K562 (cell line): ENCODE measurements around the gene NDUFS5. TPM values are rescaled to one million over a fixed set of nuclear protein-coding genes. Genes with fewer than 3 reads are reported as not detected.

Experiments used
- ATAC-seq: fragments of 200-7000 bp; cut with Tn5 transposase; 3 replicates; pipeline ENCODE4 v1.9.1; 2020; ENCODE audit warnings: moderate library complexity
- BruUV-seq: library from RNA; stranded (reverse); fragments of 400-500 nt; replicated peaks from 2 replicates; lab custom pipeline; 2021; lab: Mats Ljungman, UMichigan
- CTCF ChIA-PET: fragments of 300-600 bp; formaldehyde crosslinking; extraction: SDS; loops from one replicate; lab custom pipeline; 2021; ENCODE audit warnings: low intra/inter-chr PET ratio; lab: Yijun Ruan, JAX
- POLR2A ChIA-PET: fragments of 300-600, 350-650 bp; sonication (Branson Sonifier 250); formaldehyde crosslinking; extraction: SDS; loops from one replicate; lab custom pipeline; 2021; ENCODE audit warnings: antibody characterized with exemption, inconsistent platforms; lab: Yijun Ruan, JAX
- DNase-seq, 4 experiments: peaks; one replicate each; pipeline versions ENCODE4 v3.0.0 to v3.0.0-alpha.2; 2011 to 2018; ENCODE audit warnings: low spot score in 3 of 4, mixed read lengths in 3 of 4; ENCODE audit errors: extremely low read depth in 1 of 4
- FAIRE-seq: peaks from 2 replicates; lab custom pipeline; 2011; peaks lifted over from hg19 to GRCh38; lab: Jason Lieb, UNC
- H2AFZ ChIP-seq: 2 replicates; pipeline ENCODE4 v1.6.0; 2011; ENCODE audit warnings: low read depth, low read length, control low read depth, inconsistent platforms
- H3K27ac ChIP-seq: fragments of 200-600 bp; 3 replicates; pipeline ENCODE4 v1.8.0; 2011; ENCODE audit warnings: low read depth, mild to moderate bottlenecking, control low read depth, inconsistent platforms, low read length, moderate library complexity, mixed read lengths; ENCODE audit errors: extremely low read depth
- H3K27me3 ChIP-seq, 2 experiments: fragments of 300-600 bp in 1 of 2; 2 replicates in 1 of 2; 3 replicates in 1 of 2; pipeline versions ENCODE4 v1.6.0 to v1.8.0; 2011; ENCODE audit warnings: inconsistent platforms in 2 of 2, low read length in 2 of 2, mild to moderate bottlenecking in 1 of 2, mixed read lengths in 1 of 2, moderate library complexity in 1 of 2; ENCODE audit not compliant: control insufficient read depth in 2 of 2, insufficient read depth in 2 of 2
- H3K36me3 ChIP-seq: fragments of 300-600 bp; 3 replicates; pipeline ENCODE4 v1.8.0; 2011; ENCODE audit warnings: mild to moderate bottlenecking, low read length, inconsistent platforms; ENCODE audit not compliant: control insufficient read depth, insufficient read depth
- H3K4me1 ChIP-seq, 2 experiments: fragments of 200-600 bp in 1 of 2; replicated peaks in 1 of 2; 2 replicates in 1 of 2; 3 replicates in 1 of 2; pipeline versions ENCODE4 v1.5.1 to v1.8.0; 2011; ENCODE audit warnings: inconsistent platforms in 2 of 2, low read length in 2 of 2, mild to moderate bottlenecking in 1 of 2, mixed read lengths in 1 of 2, moderate library complexity in 1 of 2; ENCODE audit not compliant: control insufficient read depth in 2 of 2, insufficient read depth in 2 of 2
- H3K4me2 ChIP-seq: 2 replicates; pipeline ENCODE4 v1.6.1; 2011; ENCODE audit warnings: low read length, control low read depth, inconsistent platforms, mixed read lengths; ENCODE audit not compliant: insufficient read depth
- H3K4me3 ChIP-seq: fragments of 200-600 bp; sonication (generic), shearing (Covaris generic); 2 replicates; pipeline ENCODE4 v1.5.1; 2016; ENCODE audit warnings: control low read depth, inconsistent platforms
- H3K79me2 ChIP-seq: fragments of 200-600 bp; 3 replicates; pipeline ENCODE4 v1.8.0; 2011; ENCODE audit warnings: low read length, inconsistent platforms; ENCODE audit not compliant: control insufficient read depth, insufficient read depth
- H3K9ac ChIP-seq, 2 experiments: 2 replicates each; pipeline versions ENCODE4 v1.6.0 to v1.6.1; 2011; ENCODE audit warnings: low read depth in 2 of 2, low read length in 2 of 2, control low read depth in 1 of 2, inconsistent platforms in 1 of 2, mild to moderate bottlenecking in 1 of 2, mixed read lengths in 1 of 2; ENCODE audit not compliant: insufficient read depth in 1 of 2
- H3K9me1 ChIP-seq: one replicate; pipeline ENCODE4 v1.6.0; 2011; ENCODE audit warnings: inconsistent platforms, mild to moderate bottlenecking, low read length, moderate library complexity; ENCODE audit not compliant: control insufficient read depth, insufficient read depth
- H3K9me3 ChIP-seq: replicated peaks from 2 replicates; pipeline ENCODE4 v1.5.1; 2011; ENCODE audit warnings: low read depth, low read length, inconsistent platforms; ENCODE audit not compliant: control insufficient read depth, insufficient read depth
- H4K20me1 ChIP-seq: replicated peaks from 2 replicates; pipeline ENCODE4 v1.6.1; 2011; ENCODE audit warnings: low read length, inconsistent platforms, mixed read lengths; ENCODE audit not compliant: control insufficient read depth, insufficient read depth
- BRF2 ChIP-seq: IDR thresholded peaks from 3 replicates; pipeline ENCODE4 v1.6.1; 2011; ENCODE audit warnings: borderline replicate concordance, mild to moderate bottlenecking; ENCODE audit not compliant: insufficient read length, insufficient read depth
- CC2D1A ChIP-seq: fragments of 450-650 bp; IDR thresholded peaks from 2 replicates; pipeline ENCODE4 v1.6.1; 2017; ENCODE audit warnings: mild to moderate bottlenecking
- FOXJ2 ChIP-seq: fragments of 200-800 bp; sonication (Bioruptor generic); IDR thresholded peaks from 2 replicates; pipeline ENCODE4 v1.6.1; 2016; ENCODE audit warnings: missing genetic modification characterization, missing compliant biosample characterization
- HMBOX1 ChIP-seq: sonication (generic); IDR thresholded peaks from 2 replicates; pipeline ENCODE4 v1.6.1; 2016
- KLF1 ChIP-seq: fragments of 450-650 bp; IDR thresholded peaks from 2 replicates; pipeline ENCODE4 v1.6.1; 2016; ENCODE audit warnings: missing genetic modification characterization, missing compliant biosample characterization
- MTA3 ChIP-seq: fragments of 450-650 bp; formaldehyde crosslinking; IDR thresholded peaks from 2 replicates; pipeline ENCODE4 v1.6.1; 2017; ENCODE audit warnings: mild to moderate bottlenecking, borderline replicate concordance
- NFRKB ChIP-seq: fragments of 450-650 bp; IDR thresholded peaks from 2 replicates; pipeline ENCODE4 v1.6.1; 2016; ENCODE audit warnings: low read depth
- NUFIP1 ChIP-seq: fragments of 450-650 bp; IDR thresholded peaks from 2 replicates; pipeline ENCODE4 v1.6.1; 2018; ENCODE audit not compliant: partially characterized antibody
- PHB2 ChIP-seq: fragments of 450-650 bp; IDR thresholded peaks from 2 replicates; pipeline ENCODE4 v1.6.1; 2017; ENCODE audit warnings: low read depth
- POLR2A ChIP-seq: fragments of 450-650 bp; conservative IDR thresholded peaks from 2 replicates; pipeline ENCODE4 v1.6.1; 2016
- RBM14 ChIP-seq: fragments of 200-400 bp; formaldehyde crosslinking; IDR thresholded peaks from 2 replicates; pipeline ENCODE4 v1.6.1; 2018; ENCODE audit warnings: low read depth, mild to moderate bottlenecking, low read length, moderate library complexity, borderline replicate concordance; ENCODE audit not compliant: insufficient read depth
- ZNF398 ChIP-seq: fragments of 250-450 bp; sonication (Bioruptor Pico); IDR thresholded peaks from 2 replicates; pipeline ENCODE4 v1.8.0; 2021; ENCODE audit warnings: moderate library complexity, mild to moderate bottlenecking, inconsistent platforms
- WGBS: fragments of 100-300 bp; shearing (Covaris generic); methylation state at CpG from one replicate; pipeline ENCODE4 v1.1.6; 2016; ENCODE audit warnings: low coverage, mixed read lengths; ENCODE audit not compliant: insufficient coverage; ENCODE audit errors: missing lambda C conversion rate; 5-methylcytosine and 5-hydroxymethylcytosine counted together
- in situ Hi-C: fragments of 300-500 bp; cut with MboI; formaldehyde crosslinking; loops from 4 replicates; pipeline ENCODE4 v1.15.0; 2018; ENCODE audit warnings: inconsistent platforms, mixed read lengths
- intact Hi-C: fragments of 100-400 bp; cut with micrococcal nuclease; formaldehyde crosslinking; loops from 2 replicates; pipeline ENCODE4 v1.14.2; 2022
- polyA plus RNA-seq, 8 experiments: library from polyadenylated mRNA; depleted of rRNA in 4 of 8; stranded (reverse) in 5 of 8; unstranded in 3 of 8; fragments of >200 nt; fragmentation: Nextera tagmentation in 2 of 8; fragmentation: Illumina TruSeq in 1 of 8; extraction: Ambion mirVana in 2 of 8; extraction: Trizol in 1 of 8; gene quantifications; 2 replicates each; pipeline versions ENCODE4 v1.2.1 to v1.2.3, GENCODE V29; 2011 to 2014; ENCODE audit warnings: inconsistent platforms in 1 of 8, missing spikeins in 1 of 8
- total RNA-seq, 7 experiments: library from RNA; depleted of rRNA in 6 of 7; stranded (reverse); fragments of >200 nt in 6 of 7; fragmentation: Illumina TruSeq in 2 of 7; extraction: Trizol in 2 of 7; gene quantifications; 2 replicates each; pipeline versions ENCODE4 v1.2.1 to v1.2.3, GENCODE V29; 2011 to 2021; ENCODE audit warnings: low replicate concordance in 1 of 7

Gene NDUFS5
- total and polyA plus RNA-seq, 9 of the 15 experiments (the other 6 are each of a cell fraction or from before 2014, with no cell fraction given) = 499 to 2,737 (median 1,281) TPM

- ChIA-PET POLR2A (interaction anchor here (1.1 kb wide), 1 partner anchor 16 kb away, joined by 5 read pairs; no protein-coding TSS in a partner anchor), CTCF (no interaction called here)
- no peaks in the 10 kb centered on the region for H3K27me3 ChIP-seq
- H3K36me3 ChIP-seq = no peaks in the 10 kb centered on the region
- no peaks in the 10 kb centered on the region for H3K79me2 ChIP-seq
- H3K4me1 ChIP-seq = peaks cover 0 to 7% of the 10 kb centered on the region in 2 experiments; a peak in 2 of 5 replicates
- H3K4me3 ChIP-seq = no peak overlapping the region
- TF ChIP-seq HMBOX1 (no peak), BRF2 (no peak), RBM14 (no peak), MTA3 (no peak), KLF1 (tag) (no peak), POLR2A (no peak), PHB2 (no peak), ZNF398 (CRISPR knock-in tag) (no peak), FOXJ2 (tag) (no peak), NFRKB (no peak), CC2D1A (no peak), NUFIP1 (no peak)
- FAIRE-seq (no peak), ATAC-seq (no peak), DNase-seq (no peak)
- H2AFZ ChIP-seq = peak overlapping the region; percentile 88
- no peaks in the 10 kb centered on the region for H3K9me3 ChIP-seq
- H4K20me1 ChIP-seq = no peaks in the 10 kb centered on the region
- intact Hi-C loops = no loop called here
- BruUV-seq = no TSS peak
- no peak overlapping the region for H3K4me2 ChIP-seq
- in situ Hi-C loops = no loop called here
- H3K27ac ChIP-seq = no peak overlapping the region; the same call in 2 of the 3 replicates
- 42% methylated on average over 6 of the region's 6 CpGs for WGBS
- H3K9me1 ChIP-seq = no peaks in the 10 kb centered on the region
- H3K9ac ChIP-seq = no peak overlapping the region
These were observed 37.6 kb downstream of the NDUFS5 start for GRCh38 chr1:39063775-39064174.
